ENCODE data around the gene ACOT12. TPM values are rescaled to one million over a fixed set of nuclear protein-coding genes. Genes with fewer than 3 reads are reported as not detected.

The ACOT12 gene
- total and polyA plus RNA-seq, 9 of the 15 experiments (the other 6 are each of a cell fraction or from before 2014, with no cell fraction given) = 0.03 TPM; not detected in 8

DNA sequence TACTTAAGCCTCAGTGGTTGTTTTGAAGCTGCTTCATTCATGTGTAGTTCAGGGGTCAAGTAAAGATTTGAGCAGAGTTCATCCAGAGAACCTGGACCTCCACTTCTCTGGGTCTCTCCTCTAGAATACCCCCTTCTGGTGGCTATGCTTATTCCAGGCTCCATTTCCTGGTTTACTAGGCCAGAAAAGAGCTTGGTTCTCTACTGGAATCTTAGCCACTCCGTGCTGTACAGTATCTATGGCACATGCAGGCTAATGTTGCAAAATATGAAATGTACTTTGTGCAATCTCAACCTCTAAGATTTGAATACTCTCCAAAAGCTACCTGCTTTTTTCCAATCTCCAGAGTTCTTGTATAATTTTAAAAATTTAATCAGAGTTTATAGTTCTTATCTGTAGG lies 110.0 kb downstream of the ACOT12 start (continued):
- TF ChIP-seq PTBP1 (IDR thresholded peaks at IDR 0.05; ENCODE audit: low read depth, low read length) (no peak), ZNF444 (CRISPR knock-in tag; IDR thresholded peaks at IDR 0.05) (no peak), EZH2 (IDR thresholded peaks at IDR 0.05; ENCODE audit: borderline replicate concordance, low read depth, low read length) (no peak), STAT5A (IDR thresholded peaks at IDR 0.05; ENCODE audit: borderline replicate concordance, low read length) (no peak)
- TF ChIP-seq, protein P1, sequence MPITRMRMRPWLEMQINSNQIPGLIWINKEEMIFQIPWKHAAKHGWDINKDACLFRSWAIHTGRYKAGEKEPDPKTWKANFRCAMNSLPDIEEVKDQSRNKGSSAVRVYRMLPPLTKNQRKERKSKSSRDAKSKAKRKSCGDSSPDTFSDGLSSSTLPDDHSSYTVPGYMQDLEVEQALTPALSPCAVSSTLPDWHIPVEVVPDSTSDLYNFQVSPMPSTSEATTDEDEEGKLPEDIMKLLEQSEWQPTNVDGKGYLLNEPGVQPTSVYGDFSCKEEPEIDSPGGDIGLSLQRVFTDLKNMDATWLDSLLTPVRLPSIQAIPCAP (CRISPR knock-in tag; IDR thresholded peaks at IDR 0.05; ENCODE audit: borderline replicate concordance) = no peak

Other genes starting within 250 kb of the ACOT12 start
- gene CKMT2, start 160.8 kb downstream of the ACOT12 start, total RNA-seq (2014; rRNA removed) = not detected in 2 replicates
- not detected in 2 replicates for gene CKMT2, start 160.8 kb downstream of the ACOT12 start, total RNA-seq (2014; rRNA removed; fragmentation: Illumina TruSeq; extraction: Trizol)
- not detected in 2 replicates for gene CKMT2, start 160.8 kb downstream of the ACOT12 start, total RNA-seq (2015; rRNA removed; fragmentation: Illumina TruSeq; extraction: Trizol)
- not detected in 2 replicates for gene CKMT2, start 160.8 kb downstream of the ACOT12 start, total RNA-seq (2021)
- gene CKMT2, start 160.8 kb downstream of the ACOT12 start, polyA plus RNA-seq (2011; rRNA removed) = not detected in 2 replicates
- not detected in 2 replicates for gene CKMT2, start 160.8 kb downstream of the ACOT12 start, polyA plus RNA-seq (2014; fragmentation: Illumina TruSeq; extraction: Trizol)
- under 1 TPM in 1 of 2 experiments, not detected in 1; 0.03 TPM for gene CKMT2, start 160.8 kb downstream of the ACOT12 start, polyA plus RNA-seq (2014; fragmentation: Nextera tagmentation; extraction: Ambion mirVana)
- not detected in 2 replicates for gene CKMT2, start 160.8 kb downstream of the ACOT12 start, polyA plus RNA-seq (2014; rRNA removed)
- 35.9 and 43.2 TPM in 2 replicates for gene ZCCHC9, start 92.5 kb downstream of the ACOT12 start, total RNA-seq (2014; rRNA removed)
- gene ZCCHC9, start 92.5 kb downstream of the ACOT12 start, total RNA-seq (2014; rRNA removed; fragmentation: Illumina TruSeq; extraction: Trizol) = 62.6 and 68.0 TPM in 2 replicates
- 54.8 and 59.9 TPM in 2 replicates for gene ZCCHC9, start 92.5 kb downstream of the ACOT12 start, total RNA-seq (2015; rRNA removed; fragmentation: Illumina TruSeq; extraction: Trizol)
- 40.3 and 42.0 TPM in 2 replicates for gene ZCCHC9, start 92.5 kb downstream of the ACOT12 start, total RNA-seq (2021)
- gene ZCCHC9, start 92.5 kb downstream of the ACOT12 start, polyA plus RNA-seq (2011; rRNA removed) = 43.9 and 48.7 TPM in 2 replicates
- gene ZCCHC9, start 92.5 kb downstream of the ACOT12 start, polyA plus RNA-seq (2014; fragmentation: Illumina TruSeq; extraction: Trizol) = 62.3 and 74.7 TPM in 2 replicates
- gene ZCCHC9, start 92.5 kb downstream of the ACOT12 start, polyA plus RNA-seq (2014; fragmentation: Nextera tagmentation; extraction: Ambion mirVana) = 10 to 100 TPM; 77.1 to 95.3 TPM
- 48.7 and 49.4 TPM in 2 replicates for gene ZCCHC9, start 92.5 kb downstream of the ACOT12 start, polyA plus RNA-seq (2014; rRNA removed)

Measured in K562 (cell line).